Panc1 (cell line): Measurements from ENCODE around the gene TNFRSF1B.

Source experiments
- CTCF ChIP-seq: fragments of 450-650 bp; IDR thresholded peaks from 2 replicates; pipeline ENCODE4 v1.5.1; 2017; ENCODE audit warnings: mild to moderate bottlenecking
- POLR2AphosphoS5 ChIP-seq: IDR thresholded peaks from 2 replicates; pipeline ENCODE4 v1.6.1; 2012; ENCODE audit warnings: mild to moderate bottlenecking, low read depth, low read length, moderate library complexity
- REST ChIP-seq, 2 experiments: IDR thresholded peaks; 2 replicates each; pipeline ENCODE4 v1.6.1; 2011 to 2012; ENCODE audit warnings: low read depth in 2 of 2, control low read depth in 1 of 2, low read length in 1 of 2, mild to moderate bottlenecking in 1 of 2, moderate library complexity in 1 of 2; ENCODE audit not compliant: insufficient read depth in 1 of 2
- SIN3A ChIP-seq: IDR thresholded peaks from 2 replicates; pipeline ENCODE4 v1.6.1; 2012; ENCODE audit warnings: low read depth, mild to moderate bottlenecking, low read length, moderate library complexity, borderline replicate concordance; ENCODE audit not compliant: insufficient read depth

- TF ChIP-seq POLR2AphosphoS5 (no peak), CTCF (no peak), REST (IDR thresholded peaks at IDR 0.05; ENCODE audit: insufficient read depth in 1 of 2, low read depth in 2 of 2, low read length in 1 of 2) (no peak), SIN3A (no peak)
These were observed 41.5 kb downstream of the TNFRSF1B start for GRCh38 chr1:12208271-12208670.
